NCI-H187 treated with DMSO at 0.1 percent for 48 hours (cell line): ENCODE results near the gene RSBN1L.
A peak's percentile ranks its signal among the peaks of the same experiment; 100 is the strongest.
"Not testable (repeated sequence)": the region's sequence is repeated elsewhere in the genome, so short reads cannot be mapped to it uniquely, and the experiment has no call there.

ENCODE experiments used
- DNase-seq: peaks from one replicate; lab custom pipeline; 2025; lab: John Stamatoyannopoulos, UW

The RSBN1L gene

DNA sequence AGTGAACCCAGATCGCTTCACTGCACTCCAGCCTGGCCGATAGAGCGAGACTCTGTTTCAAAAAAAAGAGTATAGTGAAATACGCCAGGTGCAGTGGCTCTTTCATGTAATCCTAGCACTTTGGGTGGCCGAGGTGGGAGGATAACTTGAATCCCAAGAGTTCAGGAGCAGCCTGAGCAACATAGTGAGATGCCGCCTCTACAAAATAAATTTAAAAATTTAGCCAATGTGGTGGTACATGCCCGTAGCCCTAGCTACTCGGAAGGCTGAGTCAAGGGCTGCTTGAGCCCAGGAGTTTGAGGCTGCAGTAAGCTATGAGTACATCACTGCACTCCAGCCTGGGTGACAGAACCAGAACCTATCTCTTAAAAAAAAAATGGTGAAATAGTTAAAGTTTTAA lies 74.1 kb downstream of the RSBN1L start:
- no peak for DNase-seq

GRCh38 chr7:77771901-77772300 lies 75.6 kb downstream of the RSBN1L start:
- DNase-seq: no peak

DNA sequence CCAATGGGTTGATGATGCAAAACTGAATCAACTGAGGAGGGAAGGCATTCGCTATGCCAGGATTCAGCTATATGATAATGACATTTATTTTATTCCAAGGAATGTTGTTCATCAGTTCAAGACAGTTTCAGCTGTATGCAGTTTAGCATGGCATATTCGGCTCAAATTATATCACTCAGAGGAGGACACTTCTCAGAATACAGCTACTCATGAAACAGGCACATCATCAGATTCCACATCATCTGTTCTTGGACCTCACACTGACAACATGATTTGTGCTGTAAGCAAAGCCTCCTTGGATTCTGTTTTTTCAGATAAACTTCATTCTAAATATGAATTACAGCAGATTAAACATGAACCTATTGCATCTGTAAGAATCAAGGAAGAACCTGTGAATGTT lies 82.3 kb downstream of the RSBN1L start:
- no peak for DNase-seq

- no peak for DNase-seq
Measured at GRCh38 chr7:77782383-77782782, 86.1 kb downstream of the RSBN1L start.

DNA sequence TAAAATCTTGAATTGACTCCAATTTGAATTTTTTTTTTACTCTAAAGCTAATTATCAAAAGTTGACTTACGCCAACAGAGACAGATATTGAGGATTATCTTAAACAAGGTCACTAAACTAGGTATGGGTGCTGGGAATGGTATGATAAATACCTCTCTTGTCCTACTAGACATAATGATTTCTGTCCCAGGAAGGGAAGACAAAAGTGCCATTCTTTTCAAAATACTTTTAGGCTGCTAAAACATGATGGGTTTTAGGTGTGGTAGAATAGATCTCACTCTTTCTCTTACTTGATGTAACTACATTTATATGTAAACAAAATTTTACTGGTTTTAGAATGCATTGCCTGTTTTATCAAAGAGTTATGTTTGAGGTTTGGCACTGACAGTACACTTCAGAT lies 86.9 kb downstream of the RSBN1L start:
- no peak for DNase-seq

DNA sequence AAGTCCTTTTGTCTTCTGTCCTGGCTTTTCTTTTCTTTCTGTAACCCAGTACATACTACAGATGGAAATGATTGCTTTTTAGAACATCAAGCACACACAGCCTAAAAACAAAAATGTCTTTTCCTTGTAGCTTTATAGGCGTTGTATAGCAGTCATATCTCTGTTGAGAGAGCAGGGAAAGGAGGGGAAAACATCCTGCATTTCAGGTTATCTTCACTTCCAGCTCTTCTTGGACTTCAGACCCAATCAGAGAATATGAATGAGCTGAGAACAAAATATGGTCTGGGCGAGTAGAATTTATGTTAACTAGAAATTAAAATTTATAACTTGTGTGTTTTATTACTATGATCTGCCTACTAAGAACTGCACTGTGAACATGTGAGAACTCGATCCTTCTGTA lies 87.3 kb downstream of the RSBN1L start:
- no peak for DNase-seq

DNA sequence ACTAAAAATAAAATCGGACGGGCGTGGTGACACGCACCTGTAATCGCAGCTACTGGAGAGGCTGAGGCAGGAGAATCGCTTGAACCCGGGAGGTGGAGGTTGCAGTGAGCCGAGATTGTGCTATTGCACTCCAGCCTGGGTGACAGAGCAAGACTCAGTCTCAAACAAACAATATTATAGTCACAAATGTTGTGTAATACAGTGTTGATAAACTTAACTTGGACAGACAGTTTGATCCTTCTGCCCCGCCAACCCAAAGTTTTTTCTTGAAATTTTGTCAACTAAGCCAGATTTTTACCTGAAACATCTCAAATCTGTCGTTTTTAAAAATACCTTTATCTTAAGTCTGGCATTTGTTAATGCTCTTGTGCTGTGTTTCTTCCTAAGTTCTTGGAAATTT lies 88.2 kb downstream of the RSBN1L start:
- not testable (repeated sequence) for DNase-seq

DNA sequence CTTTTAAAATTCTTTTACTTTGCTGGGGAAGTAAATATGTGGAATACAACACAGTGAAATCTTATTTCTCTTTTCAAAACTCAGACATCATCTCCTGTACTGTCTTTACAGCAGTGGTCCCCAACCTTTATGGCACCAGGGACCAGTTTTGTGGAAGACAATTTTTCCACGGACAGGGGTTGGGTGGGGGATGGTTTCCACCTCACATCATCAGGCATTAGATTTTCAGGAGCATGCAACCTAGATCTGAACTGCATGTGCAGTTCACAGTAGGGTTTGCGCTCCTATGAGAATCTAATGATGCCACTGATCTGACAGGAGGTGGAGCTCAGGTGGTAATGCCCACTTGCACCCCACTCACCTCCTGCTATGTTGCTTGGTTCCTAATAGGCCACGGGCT lies 89.8 kb downstream of the RSBN1L start:
- no peak for DNase-seq

DNA sequence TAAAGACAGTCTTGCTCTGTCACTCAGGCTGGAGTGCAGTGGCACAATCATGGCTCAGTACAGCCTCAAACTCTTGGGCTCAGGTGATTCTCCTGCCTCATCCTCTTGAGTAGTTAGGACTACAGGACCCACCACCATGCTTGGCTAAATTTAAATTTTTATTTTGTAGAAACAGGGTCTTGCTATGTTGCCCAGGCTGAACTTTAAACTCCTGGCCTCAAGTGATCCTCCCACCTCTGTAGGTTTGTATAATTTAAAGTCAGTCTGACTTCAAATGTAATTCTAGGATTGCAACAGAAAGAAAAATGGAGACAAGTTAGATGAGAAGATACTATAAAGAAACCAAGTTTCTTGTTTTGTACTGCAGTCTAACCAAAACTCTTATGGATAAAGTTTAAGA lies 90.5 kb downstream of the RSBN1L start:
- no peak for DNase-seq

- no peak for DNase-seq
Measured at GRCh38 chr7:77788327-77788902, 92.2 kb downstream of the RSBN1L start.

DNA sequence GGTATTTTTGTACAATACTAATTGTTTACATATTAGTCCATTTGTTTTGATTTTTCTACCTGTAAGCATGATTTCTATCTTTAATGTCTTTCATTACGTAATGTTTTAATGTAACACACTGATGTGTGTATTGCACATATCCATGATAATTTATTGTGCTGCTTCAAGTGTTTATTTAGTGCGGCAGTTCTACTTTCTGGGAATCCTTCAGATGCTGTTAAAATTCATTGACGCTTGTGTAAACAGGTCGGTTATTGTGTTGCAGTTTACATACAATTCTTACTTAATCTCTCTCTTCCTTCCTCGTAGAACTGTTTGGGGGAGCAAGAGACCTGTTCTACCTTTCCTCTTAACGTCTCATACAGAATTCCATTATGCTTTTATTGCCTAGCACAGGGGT lies 95.1 kb downstream of the RSBN1L start:
- peak; percentile 57 for DNase-seq

GRCh38 chr7:77791956-77792355 lies 95.7 kb downstream of the RSBN1L start:
- no peak for DNase-seq

DNA sequence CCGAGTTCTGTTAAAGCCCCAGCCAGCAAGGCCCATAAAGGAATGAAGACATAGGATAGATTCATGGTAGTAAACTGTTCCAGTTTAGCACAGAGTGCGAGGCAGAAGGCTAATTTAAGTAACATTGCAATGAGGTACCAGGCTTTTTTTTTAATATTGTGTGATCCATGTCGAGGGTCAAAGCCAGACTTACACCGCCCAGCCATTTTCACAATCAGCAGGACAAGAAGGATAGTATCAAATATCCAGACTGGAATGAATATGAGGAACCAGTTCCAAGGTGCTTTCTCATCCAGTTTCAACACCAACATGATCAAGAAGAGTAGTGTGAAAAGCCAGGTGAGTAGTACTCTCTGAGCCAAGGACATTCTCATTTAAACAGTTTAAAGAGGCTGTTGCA lies 97.7 kb downstream of the RSBN1L start:
- no peak for DNase-seq

GRCh38 chr7:77796109-77796508 lies 99.8 kb downstream of the RSBN1L start:
- no peak for DNase-seq

DNA sequence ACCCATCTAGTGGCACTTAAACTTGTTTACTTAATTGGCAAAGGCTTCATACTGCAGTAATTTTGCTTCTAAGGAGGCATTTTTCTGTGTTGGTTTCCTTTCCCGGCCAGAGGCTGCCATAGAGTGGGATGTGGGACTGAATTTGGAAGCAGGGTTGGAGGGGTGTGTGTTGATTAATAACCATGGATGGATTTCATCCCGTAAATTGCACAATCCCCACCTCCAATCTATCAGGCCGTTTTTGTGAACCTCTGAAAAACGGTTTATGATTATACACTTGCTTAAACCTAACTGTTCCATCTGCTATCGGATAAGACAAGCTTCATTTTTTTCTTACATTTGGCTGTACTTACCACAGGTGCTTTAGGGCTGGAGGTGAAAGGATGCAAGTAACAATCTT lies 100.7 kb downstream of the RSBN1L start:
- DNase-seq: no peak

GRCh38 chr7:77797734-77798393 lies 101.6 kb downstream of the RSBN1L start:
- DNase-seq: no peak

- DNase-seq: peak; percentile 100
Measured at GRCh38 chr7:77798394-77799077, 102.3 kb downstream of the RSBN1L start, which contains the start of the genes PHTF2 and TMEM60. PHTF2 (plus strand) TSS chr7:77798773. TMEM60 (minus strand) TSS chr7:77798434; CDS start chr7:77794373, 4,061 bp downstream.

DNA sequence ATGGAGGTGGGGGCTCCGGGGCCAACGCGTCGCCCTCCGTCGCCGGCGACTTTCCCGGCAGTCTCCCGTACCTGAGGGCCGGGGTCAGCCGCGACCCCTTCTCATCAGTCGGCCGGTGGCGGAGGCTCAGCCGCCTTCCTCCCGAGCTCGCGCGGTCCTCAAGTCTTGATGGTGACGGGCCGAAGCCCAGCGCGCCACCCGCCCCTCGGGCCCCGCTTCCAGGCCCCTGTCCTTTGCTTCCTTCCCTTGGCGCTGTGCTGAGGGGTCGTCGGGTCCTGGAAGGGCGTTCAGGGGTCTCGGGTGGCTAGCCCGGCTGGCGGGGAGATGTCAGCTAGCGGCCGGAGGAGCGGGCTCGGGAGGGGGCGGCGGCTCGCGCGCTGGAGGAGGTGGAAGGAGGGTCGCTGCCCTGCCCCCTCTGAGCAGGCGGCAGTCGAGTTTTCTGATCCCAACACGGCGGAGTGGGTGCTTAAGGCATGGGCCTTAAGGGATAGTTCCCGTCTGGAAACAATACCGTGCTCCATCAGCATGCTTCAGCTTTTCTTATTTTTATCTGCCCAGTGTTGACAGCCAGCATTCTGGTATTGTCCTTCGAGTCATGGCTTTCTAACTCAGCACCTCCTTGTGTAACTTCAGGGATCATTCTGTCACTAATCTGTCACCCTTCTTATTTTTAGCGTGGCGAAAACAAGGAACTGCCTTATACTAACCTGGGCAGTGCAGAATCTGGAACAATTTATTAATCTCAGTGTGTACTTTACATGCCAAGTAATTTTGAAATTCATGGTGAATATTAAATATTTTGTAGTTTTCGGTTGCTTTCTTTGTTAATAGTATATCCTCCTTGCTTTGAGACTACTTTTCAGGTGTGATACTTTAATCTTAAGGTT lies 103.1 kb downstream of the RSBN1L start:
- no peak for DNase-seq

DNA sequence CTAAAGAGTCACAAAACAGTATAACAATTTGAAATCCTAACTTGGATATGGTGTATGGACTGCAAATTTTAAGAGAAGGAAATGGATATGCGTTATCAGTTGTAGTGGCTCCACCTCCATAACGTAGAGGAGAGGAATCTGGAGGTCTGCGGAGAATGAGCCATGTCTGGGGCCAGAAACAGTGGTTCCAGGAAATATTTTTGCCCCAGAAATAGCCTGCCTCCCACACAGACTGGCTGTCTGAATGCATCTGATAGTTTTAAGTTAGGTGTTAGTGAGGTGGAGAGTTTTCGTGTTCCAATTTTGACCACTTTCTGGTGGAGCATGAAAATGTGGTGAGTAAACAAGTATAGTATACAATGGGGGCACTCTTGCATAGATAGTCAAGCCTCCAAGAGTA lies 103.9 kb downstream of the RSBN1L start:
- DNase-seq: no peak

GRCh38 chr7:77800730-77801129 lies 104.5 kb downstream of the RSBN1L start:
- no peak for DNase-seq

- DNase-seq: no peak
Measured at GRCh38 chr7:77802557-77803405, 106.5 kb downstream of the RSBN1L start.
